Thoracic aorta (tissue), 2 donors: Measurements from ENCODE around the gene PSMG4. TPM values are rescaled to one million over a fixed set of nuclear protein-coding genes. Genes with fewer than 3 reads are reported as not detected.

Source experiments
- ATAC-seq: fragments of 150-250 bp; one replicate; pipeline ENCODE4 v1.8.0; 2017; ENCODE audit warnings: low read depth; ENCODE audit not compliant: insufficient number of reproducible peaks, low FRiP score
- DNase-seq: peaks from one replicate; pipeline ENCODE4 v3.0.0-alpha.2; 2020; ENCODE audit warnings: low spot score
- H3K27ac ChIP-seq, 2 donors: fragments of 200-600 bp; sonication (generic); 1 replicate in 1 of 2; 2 replicates in 1 of 2; pipeline ENCODE4 v1.5.1; 2016; ENCODE audit warnings: mild to moderate bottlenecking in 2 of 2, moderate library complexity in 2 of 2
- H3K27me3 ChIP-seq: fragments of 200-600 bp; sonication (generic); replicated peaks from 2 replicates; pipeline ENCODE4 v1.6.0; 2016; ENCODE audit warnings: mild to moderate bottlenecking; ENCODE audit not compliant: insufficient read depth
- H3K36me3 ChIP-seq: fragments of 200-600 bp; sonication (generic); one replicate; pipeline ENCODE4 v1.5.1; 2016
- H3K4me1 ChIP-seq, 2 donors: fragments of 200-600 bp; sonication (generic); 1 replicate in 1 of 2; 2 replicates in 1 of 2; pipeline versions ENCODE4 v1.5.1 to v1.6.0; 2016; ENCODE audit warnings: low read depth in 2 of 2, mild to moderate bottlenecking in 1 of 2; ENCODE audit not compliant: control insufficient read depth in 1 of 2
- H3K4me3 ChIP-seq: fragments of 200-600 bp; sonication (generic); 2 replicates; pipeline ENCODE4 v1.5.1; 2016; ENCODE audit warnings: mild to moderate bottlenecking
- H3K9me3 ChIP-seq: fragments of 200-600 bp; sonication (generic); 2 replicates; pipeline ENCODE4 v1.5.1; 2016
- total RNA-seq, 2 donors: library from RNA; depleted of rRNA; stranded (reverse); fragments of >200 nt; gene quantifications; one replicate each; pipeline versions ENCODE4 v1.1.0 to v1.2.3, GENCODE V29; 2016
- TF ChIP-seq, protein P1 (sequence below): fragments of 200-600 bp; sonication (generic); IDR thresholded peaks from one replicate; pipeline ENCODE4 v1.5.1; 2019; ENCODE audit warnings: antibody characterized with exemption

The PSMG4 gene
- total RNA-seq, 2 donors from 2014 or later, result 19.4 to 29.0 TPM

DNA sequence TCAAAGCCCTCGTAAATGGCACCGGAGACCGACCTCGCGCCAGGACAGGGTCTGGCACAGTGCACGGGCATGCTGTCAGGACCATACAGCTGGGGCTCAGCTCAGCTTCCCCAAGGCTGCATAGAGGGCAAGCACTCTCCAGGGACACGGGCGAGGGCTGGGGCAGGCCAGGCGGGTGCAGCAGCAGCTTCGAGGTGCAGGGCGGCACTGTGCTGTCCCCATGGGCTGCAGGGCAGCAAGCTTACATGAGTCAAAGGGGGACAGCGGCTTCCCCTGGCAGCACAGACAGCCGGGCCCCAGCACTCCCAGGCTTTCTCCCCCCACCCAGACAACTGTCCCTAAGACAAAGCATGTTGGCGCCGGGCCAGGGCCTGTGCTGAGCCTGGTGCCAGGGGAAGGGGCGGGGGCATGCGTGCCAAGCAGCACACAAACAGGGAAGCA is 25.7 kb downstream of the PSMG4 start:
- ATAC-seq (no peak), DNase-seq (no peak)
- no peaks in the 10 kb centered on the region for H3K36me3 ChIP-seq
- TF ChIP-seq, protein P1, sequence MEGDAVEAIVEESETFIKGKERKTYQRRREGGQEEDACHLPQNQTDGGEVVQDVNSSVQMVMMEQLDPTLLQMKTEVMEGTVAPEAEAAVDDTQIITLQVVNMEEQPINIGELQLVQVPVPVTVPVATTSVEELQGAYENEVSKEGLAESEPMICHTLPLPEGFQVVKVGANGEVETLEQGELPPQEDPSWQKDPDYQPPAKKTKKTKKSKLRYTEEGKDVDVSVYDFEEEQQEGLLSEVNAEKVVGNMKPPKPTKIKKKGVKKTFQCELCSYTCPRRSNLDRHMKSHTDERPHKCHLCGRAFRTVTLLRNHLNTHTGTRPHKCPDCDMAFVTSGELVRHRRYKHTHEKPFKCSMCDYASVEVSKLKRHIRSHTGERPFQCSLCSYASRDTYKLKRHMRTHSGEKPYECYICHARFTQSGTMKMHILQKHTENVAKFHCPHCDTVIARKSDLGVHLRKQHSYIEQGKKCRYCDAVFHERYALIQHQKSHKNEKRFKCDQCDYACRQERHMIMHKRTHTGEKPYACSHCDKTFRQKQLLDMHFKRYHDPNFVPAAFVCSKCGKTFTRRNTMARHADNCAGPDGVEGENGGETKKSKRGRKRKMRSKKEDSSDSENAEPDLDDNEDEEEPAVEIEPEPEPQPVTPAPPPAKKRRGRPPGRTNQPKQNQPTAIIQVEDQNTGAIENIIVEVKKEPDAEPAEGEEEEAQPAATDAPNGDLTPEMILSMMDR, result no peak
- peaks cover 9 to 32% of the 10 kb centered on the region in 2 donors for H3K4me1 ChIP-seq
- no peak overlapping the region for H3K27ac ChIP-seq
- no peak overlapping the region for H3K4me3 ChIP-seq
- no peaks in the 10 kb centered on the region for H3K9me3 ChIP-seq
- H3K27me3 ChIP-seq, result no peaks in the 10 kb centered on the region

DNA sequence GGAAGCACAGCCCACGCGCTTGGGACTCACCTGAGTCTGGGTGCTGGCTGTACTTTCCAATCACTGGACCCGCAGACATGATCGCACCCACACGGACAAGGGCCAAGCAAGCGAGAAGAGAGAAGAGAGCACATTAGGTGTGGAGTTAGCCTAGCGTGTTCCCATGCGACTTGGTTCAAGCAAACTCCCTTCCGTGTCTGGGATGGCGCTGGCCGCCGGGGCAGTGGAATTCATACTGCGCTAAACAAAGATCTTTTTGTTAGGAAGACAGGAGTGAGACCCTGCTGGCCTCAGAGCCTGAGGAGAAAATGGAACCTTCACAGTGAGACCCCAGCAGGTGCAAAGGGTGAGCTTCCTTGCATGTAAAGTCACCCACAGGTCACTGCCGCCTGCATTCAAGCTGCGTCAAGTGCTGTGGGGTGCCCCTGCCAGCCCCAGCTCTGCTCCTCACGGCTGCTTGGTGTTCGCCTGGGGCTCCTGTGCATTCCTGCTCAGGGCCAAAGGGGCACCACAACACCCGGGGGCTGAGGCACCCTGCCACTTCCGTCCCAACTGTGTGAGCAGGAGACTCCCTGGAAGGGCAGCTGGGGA is 26.4 kb downstream of the PSMG4 start:
- H3K27ac ChIP-seq, result no peak overlapping the region
- H3K36me3 ChIP-seq, result no peaks in the 10 kb centered on the region
- no peaks in the 10 kb centered on the region for H3K27me3 ChIP-seq
- DNase-seq (no peak), ATAC-seq (no peak)
- no peaks in the 10 kb centered on the region for H3K9me3 ChIP-seq
- TF ChIP-seq, protein P1, result no peak
- H3K4me1 ChIP-seq, result peaks cover 9 to 26% of the 10 kb centered on the region in 2 donors
- no peak overlapping the region for H3K4me3 ChIP-seq

DNA sequence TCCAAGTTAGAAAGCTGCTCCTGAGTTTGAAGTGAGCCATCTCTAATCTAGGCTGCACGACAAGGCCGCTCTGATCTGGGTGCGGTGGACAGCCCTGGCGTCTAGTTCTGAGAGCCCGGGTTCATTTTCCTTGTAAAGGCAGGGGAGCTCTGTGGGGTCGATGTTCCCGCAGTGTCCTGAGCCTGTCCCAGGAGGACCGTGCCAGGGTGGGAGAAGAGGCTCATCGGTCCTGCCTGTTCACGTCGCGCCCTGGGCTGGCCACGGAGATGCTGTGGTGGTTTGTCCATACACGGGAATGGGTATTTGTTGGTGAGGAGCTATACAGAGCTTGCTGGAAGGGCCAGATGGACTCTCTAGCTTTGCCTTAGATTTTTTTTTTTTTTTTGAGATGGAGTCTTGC is 27.0 kb downstream of the PSMG4 start:
- no peaks in the 10 kb centered on the region for H3K36me3 ChIP-seq
- H3K27ac ChIP-seq, result no peak overlapping the region
- H3K9me3 ChIP-seq, result no peaks in the 10 kb centered on the region
- ATAC-seq (no peak), DNase-seq (no peak)
- TF ChIP-seq, protein P1, result no peak
- no peaks in the 10 kb centered on the region for H3K27me3 ChIP-seq
- peaks cover 9 to 26% of the 10 kb centered on the region in 2 donors for H3K4me1 ChIP-seq
- H3K4me3 ChIP-seq, result no peak overlapping the region

DNA sequence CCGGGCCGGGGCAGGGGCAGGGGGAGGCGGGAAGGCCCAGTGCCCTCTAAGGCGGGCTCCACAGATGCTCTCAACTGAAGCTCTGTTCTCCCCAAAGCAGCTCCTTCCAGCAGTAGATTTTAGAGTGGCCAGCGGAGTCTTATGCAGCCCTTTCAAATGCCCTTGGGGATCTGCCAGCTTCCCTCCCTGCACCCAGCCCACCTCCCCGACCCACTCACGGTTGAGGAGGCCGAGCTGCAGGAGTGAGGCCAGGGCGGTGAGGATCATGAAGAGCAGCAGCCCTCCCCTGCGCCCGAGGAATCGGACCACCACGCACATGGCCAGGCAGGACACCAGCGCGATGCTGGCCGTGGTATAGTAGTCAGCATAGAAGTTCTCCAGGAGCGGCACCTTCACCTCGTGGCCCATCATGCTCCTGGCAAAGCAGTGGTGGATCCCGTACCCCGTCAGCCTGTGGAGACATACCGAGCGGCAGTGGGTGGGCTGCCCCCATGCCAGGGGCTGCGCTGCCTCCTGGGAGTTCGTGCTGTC is 28.0 kb downstream of the PSMG4 start:
- TF ChIP-seq, protein P1, result no peak

DNA sequence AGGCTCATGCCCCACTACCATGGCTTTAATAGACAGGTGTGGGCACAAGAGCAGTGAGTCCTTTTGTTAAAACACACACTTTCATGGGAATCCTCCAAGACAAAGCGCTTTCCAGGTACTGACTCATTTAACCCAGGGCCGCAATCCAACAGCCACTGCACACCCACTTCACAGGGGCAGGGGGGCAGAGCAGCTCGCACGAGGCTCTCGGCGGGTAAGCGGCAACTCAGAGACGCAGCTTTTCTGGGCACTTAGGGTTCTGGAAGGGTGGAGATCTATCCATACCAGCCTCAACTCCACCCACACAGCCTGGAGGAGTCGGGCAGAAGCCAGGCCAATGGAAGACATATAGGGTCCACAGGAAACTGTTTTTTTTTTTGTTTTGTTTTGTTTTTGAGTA is 28.6 kb downstream of the PSMG4 start:
- Histone ChIP-seq H3K36me3 (no peaks in the 10 kb centered on the region), H3K9me3 (no peaks in the 10 kb centered on the region), H3K4me1 (peaks cover 4 to 11% of the 10 kb centered on the region in 2 donors), H3K4me3 (no peak overlapping the region), H3K27me3 (no peaks in the 10 kb centered on the region), H3K27ac (no peak overlapping the region)
- ATAC-seq (no peak), DNase-seq (no peak)
- TF ChIP-seq, protein P1, result no peak

More for the DNA sequence above, 28.0 kb downstream of the PSMG4 start:
- H3K9me3 ChIP-seq, result no peaks in the 10 kb centered on the region
- ATAC-seq, result no peak
- peaks cover 9 to 17% of the 10 kb centered on the region in 2 donors for H3K4me1 ChIP-seq
- no peak overlapping the region for H3K4me3 ChIP-seq
- no peak overlapping the region for H3K27ac ChIP-seq
- DNase-seq, result no peak
- H3K27me3 ChIP-seq, result no peaks in the 10 kb centered on the region
- H3K36me3 ChIP-seq, result no peaks in the 10 kb centered on the region
